GM21515 (cell line): ENCODE measurements around the gene RPS18.
A peak's percentile ranks its signal among the peaks of the same experiment; 100 is the strongest.
"Not testable (repeated sequence)": the region's sequence is repeated elsewhere in the genome, so short reads cannot be mapped to it uniquely, and the experiment has no call there.

Experiments
- ATAC-seq: cut with Tn5 transposase; IDR thresholded peaks from one replicate; pipeline ENCODE4 v1.9.1; 2021; ENCODE audit not compliant: unreplicated experiment

Gene RPS18

GRCh38 chr6:33272275-33273128, 627 bp downstream of the RPS18 start:
- no peak for ATAC-seq

- no peak for ATAC-seq
These were observed 1.5 kb downstream of the RPS18 start for GRCh38 chr6:33273129-33273923.

- ATAC-seq = no peak
These were observed 2.3 kb downstream of the RPS18 start for GRCh38 chr6:33273924-33274902.

- ATAC-seq = not testable (repeated sequence)
These were observed 4.1 kb downstream of the RPS18 start for GRCh38 chr6:33275795-33276580.

- no peak for ATAC-seq
These were observed 4.6 kb downstream of the RPS18 start for GRCh38 chr6:33276581-33276863.

GRCh38 chr6:33276864-33277662, 5.2 kb downstream of the RPS18 start, which contains the start of gene B3GALT4:
Gene B3GALT4, plus strand, starts transcription at chr6:33277123. Its CDS starts 297 bp downstream, at chr6:33277420.
- ATAC-seq = peak; percentile 43

- no peak for ATAC-seq
These were observed 6.0 kb downstream of the RPS18 start for GRCh38 chr6:33277663-33278391.

GRCh38 chr6:33278392-33278741, 6.5 kb downstream of the RPS18 start:
- ATAC-seq = no peak

GRCh38 chr6:33278810-33279209, 6.9 kb downstream of the RPS18 start:
- no peak for ATAC-seq

GRCh38 chr6:33279257-33279695, 7.4 kb downstream of the RPS18 start:
- ATAC-seq = no peak

GRCh38 chr6:33279971-33280511, 8.2 kb downstream of the RPS18 start:
- ATAC-seq = no peak

- no peak for ATAC-seq
These were observed 8.7 kb downstream of the RPS18 start for GRCh38 chr6:33280539-33280938.

GRCh38 chr6:33285214-33285613, 13.3 kb downstream of the RPS18 start:
- not testable (repeated sequence) for ATAC-seq

- no peak for ATAC-seq
These were observed 15.4 kb downstream of the RPS18 start for GRCh38 chr6:33286946-33287914.

- no peak for ATAC-seq
These were observed 16.5 kb downstream of the RPS18 start for GRCh38 chr6:33288141-33288920.

GRCh38 chr6:33288921-33289783, 17.3 kb downstream of the RPS18 start, which contains the start of the genes PFDN6 and WDR46:
Gene PFDN6, plus strand, starts transcription at chr6:33289601. Its CDS starts 256 bp downstream, at chr6:33289857.
Gene WDR46, minus strand, starts transcription at chr6:33289239. Its CDS starts 69 bp downstream, at chr6:33289170.
- peak; percentile 72 for ATAC-seq
